Stimulated activated CD8-positive, alpha-beta memory T cell treated with anti-CD3 and anti-CD28 coated beads, Interleukin-7, amount 100 ng/mL, for 48 hours (primary cell): ENCODE data around the gene STX16.

Experiments used
- DNase-seq, 2 donors: peaks; one replicate each; pipeline ENCODE4 v3.0.0-alpha.2; 2020; ENCODE audit warnings: low read depth in 1 of 2; ENCODE audit errors: extremely low read depth in 1 of 2

Gene STX16

GRCh38 chr20:58650776-58651558 lies at the start of gene STX16:
Gene STX16 (plus strand): TSS chr20:58651283. CDS start chr20:58652007, 724 bp downstream.
- DNase-seq = peak; percentile 76 to 82

DNA sequence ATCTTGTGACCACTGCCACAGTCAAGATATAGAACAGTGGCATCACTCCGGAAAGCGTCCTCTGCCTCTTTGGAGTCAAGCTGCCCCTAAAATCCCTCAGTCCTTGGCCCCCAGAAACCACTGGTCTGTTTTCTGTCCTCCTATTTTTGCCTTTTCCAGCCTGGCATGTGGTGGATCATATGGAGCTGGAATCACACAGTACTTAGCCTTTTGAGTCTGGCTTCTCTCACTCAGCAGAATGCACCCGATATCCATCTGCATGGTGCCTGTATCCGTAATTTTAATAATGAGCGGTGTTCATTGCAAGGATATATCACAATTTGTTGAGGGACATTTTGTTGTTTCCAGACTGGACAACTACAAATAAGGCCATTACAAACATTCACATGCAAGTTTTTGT lies 49.0 kb upstream of the STX16 start:
- no peak for DNase-seq

- no peak for DNase-seq
Observed at GRCh38 chr20:58603721-58604120, 47.4 kb upstream of the STX16 start.

DNA sequence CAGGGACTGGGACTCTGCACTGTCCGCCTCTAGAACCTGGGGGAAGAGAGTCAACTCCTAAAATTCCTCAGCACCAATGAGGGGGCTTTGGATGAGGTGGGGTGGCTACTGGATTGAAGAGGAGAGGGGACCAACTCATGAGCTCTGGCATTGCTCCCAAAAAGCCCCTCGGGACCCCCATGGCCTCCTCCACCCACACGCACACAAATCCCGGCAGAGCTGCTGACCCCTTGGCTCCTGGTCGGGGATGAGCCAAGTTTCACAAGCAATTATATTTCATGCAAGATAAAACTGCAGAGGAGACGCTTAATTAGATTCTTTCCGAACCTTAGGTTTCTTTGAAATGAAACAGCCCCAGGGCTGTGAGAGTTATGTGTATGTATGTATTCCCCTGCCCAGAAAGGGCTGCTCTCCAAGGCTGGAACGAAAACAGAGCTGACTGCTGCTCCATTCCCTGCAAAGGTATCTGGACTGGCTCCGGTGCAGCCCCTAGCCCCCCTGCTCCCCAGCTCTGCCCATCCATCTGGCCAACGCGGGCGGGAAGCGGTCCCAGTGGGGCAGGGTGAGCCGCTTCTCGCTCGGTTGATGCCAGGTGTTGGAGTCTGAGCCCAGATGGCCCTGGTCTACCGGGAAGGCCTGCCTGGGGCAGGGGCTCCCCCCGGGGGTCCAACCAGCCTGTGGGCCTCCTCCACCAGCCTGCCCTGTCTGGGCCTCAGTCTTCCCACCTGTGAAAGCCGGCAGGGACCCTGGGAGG lies 46.8 kb upstream of the STX16 start:
- no peak for DNase-seq

DNA sequence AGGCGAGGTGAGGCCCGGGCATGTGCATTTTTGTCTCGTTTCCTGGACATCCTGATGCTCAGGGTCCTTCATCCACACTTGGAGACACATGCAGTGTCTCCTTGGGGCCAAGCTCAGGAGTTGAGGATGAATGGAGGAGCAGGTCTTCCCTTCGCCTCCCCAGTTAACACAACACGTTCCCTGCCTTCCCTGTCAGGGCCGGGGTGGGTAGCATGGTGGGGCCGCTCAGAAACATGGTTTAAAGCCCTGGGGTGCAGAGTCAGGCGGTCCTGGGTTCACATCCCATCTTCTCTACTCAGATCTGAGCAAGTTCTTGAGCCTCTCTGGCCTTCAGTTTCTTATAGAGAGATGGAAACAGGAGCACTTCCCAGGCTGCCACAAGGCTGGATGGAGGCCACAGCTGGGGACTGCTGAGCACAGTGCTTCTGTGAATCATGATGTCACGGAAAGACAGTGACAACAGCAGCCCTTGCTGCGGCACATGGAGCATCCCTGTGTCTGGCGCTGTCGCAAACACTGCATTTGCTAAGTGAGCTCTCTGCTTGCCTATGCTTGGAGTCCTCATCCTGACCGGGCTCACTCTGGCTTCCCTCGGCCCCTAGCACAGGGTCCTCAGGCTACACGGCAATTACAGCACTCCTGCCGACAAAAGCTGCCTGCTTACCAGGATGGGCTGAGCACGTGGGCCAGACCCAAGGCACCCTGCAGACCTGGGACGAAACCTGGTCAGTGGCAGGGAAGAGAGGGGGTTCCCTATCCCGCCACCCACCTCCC lies 45.6 kb upstream of the STX16 start:
- no peak for DNase-seq

DNA sequence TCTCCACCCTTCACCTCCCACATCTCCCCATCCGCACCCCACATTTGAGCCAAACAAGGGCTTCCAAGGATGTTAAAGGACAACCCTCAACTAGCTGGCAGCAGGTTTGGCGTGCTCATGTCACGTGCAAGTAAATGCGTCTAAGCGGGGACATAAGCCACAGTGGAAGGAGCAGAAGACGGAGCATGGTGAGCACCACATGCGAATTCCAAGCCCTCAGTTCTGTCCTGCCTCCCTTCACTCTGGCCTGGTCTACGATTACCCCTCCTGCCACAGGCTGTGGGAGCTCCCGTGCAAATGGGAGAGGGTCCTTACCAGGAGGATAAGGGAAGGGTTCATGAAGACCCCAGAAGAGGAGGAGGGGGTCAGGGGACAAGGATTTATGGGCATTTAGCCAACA lies 44.9 kb upstream of the STX16 start:
- no peak for DNase-seq

- DNase-seq = no peak
Observed at GRCh38 chr20:58608096-58608840, 42.8 kb upstream of the STX16 start.

GRCh38 chr20:58609026-58609425 lies 42.1 kb upstream of the STX16 start:
- no peak for DNase-seq

GRCh38 chr20:58610071-58610800 lies 40.8 kb upstream of the STX16 start:
- no peak for DNase-seq

GRCh38 chr20:58610811-58611210 lies 40.3 kb upstream of the STX16 start:
- DNase-seq = no peak

- no peak for DNase-seq
Observed at GRCh38 chr20:58611236-58612030, 39.6 kb upstream of the STX16 start.

DNA sequence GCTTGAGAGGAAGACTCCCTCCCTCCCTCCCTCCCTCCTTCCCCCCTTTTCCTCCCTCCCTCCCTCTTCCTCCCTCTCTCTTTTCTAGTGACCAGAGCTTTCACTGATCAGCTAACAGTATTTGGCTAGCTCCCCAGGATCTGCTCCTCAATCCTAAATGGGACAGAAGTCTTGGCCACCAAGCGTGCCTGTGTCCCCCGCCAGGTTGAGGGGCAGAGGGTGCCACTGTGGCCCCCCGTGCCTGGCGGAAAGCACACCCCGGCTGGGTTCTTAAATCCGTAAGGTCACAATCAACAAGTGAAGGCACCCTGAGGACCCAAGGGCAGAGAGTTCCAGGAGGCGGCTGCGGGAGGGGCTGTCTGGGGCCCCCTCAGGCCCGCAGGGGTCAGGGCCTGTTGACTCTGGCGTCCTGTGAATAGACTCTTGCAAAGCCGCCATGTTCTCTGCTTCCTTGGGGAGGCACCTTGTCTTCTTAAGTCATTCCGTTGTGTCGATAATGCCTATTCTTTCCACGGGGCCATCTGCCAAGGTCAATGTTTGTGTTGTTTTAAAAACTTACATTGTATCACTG lies 38.9 kb upstream of the STX16 start:
- no peak for DNase-seq

DNA sequence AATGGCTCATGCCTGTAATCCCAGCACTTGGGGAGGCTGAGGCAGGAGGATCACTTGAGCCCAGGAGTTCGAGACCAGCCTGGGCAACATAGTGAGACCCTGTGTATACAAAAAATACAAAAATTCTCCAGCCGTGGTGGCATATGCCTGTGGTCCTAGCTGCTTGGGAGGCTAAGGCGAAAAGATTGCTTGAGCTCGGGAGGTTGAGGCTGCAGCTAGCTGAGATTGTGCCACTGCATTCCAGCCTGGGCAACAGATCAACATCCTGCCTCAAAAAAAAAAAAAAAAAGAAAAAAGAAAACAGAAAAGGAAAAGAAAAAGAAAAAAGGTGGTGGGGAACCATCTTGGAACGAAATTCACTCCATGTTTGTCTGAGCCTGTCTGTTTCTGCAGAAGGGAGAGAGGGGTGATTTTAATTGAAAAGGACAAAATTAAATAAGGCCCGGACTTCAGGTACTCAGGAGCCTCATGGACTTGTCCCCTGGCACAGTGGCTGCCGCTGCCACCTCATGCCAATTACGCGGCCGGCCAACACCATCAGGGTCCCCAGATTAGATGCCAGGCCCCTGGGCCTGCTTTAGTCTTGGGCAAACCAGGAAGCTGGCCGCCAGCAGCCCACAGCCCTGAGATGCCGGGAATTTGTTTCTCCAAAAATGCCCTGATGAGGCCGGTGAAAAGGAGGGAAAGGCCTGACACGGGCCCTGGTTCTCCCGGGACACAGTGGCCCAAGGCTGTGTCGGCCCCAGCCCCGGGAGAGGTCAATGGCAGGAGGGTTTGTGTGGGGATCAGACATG lies 37.8 kb upstream of the STX16 start:
- no peak for DNase-seq

- no peak for DNase-seq
Observed at GRCh38 chr20:58614366-58614765, 36.7 kb upstream of the STX16 start.

GRCh38 chr20:58614984-58615760 lies 35.9 kb upstream of the STX16 start:
- DNase-seq = no peak

DNA sequence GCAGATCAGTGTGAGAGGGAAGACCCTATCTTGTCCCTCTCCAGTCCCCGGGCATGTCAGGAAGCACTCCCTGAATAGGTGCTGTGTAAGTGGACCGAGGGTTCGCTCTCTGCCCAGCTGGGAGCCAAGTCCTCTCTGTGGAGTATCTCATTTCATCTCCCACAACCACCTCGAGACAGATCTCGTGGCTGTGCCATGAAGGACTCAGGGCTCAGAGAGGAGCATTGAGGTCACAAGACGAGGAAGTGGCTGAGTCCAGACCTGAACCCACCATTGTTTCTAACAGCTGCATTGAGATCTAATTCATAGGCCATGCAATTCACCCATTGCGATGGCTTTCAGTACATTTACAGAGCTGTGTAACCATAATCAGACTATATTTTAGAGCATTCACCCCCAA lies 34.7 kb upstream of the STX16 start:
- no peak for DNase-seq

DNA sequence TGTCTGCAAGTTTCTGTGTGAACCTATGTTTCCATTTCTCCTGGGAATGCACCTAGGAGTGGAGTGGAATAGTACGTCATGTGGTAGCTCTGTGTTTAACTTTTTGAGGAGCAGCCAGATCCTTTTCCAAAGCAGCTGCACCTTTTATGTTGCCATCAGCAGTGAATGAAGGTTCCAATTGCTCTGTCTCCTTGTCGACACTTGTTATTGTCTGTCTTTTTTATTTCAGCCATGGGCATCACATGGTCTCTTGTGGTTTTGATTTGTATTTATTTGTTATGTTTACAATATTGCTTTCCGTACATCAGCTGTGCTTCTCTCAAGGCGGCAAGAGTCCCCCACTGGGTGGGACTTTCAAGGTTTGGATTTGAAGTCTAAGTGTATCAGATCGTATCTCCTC lies 33.9 kb upstream of the STX16 start:
- no peak for DNase-seq
